K562 (cell line): Measurements from ENCODE around the gene MCC. TPM values are rescaled to one million over a fixed set of nuclear protein-coding genes. Genes with fewer than 3 reads are reported as not detected.
A peak's percentile ranks its signal among the peaks of the same experiment; 100 is the strongest.

Experiments used
- ATAC-seq: fragments of 200-7000 bp; cut with Tn5 transposase; 3 replicates; pipeline ENCODE4 v1.9.1; 2020; ENCODE audit warnings: moderate library complexity
- BruUV-seq: library from RNA; stranded (reverse); fragments of 400-500 nt; replicated peaks from 2 replicates; lab custom pipeline; 2021; lab: Mats Ljungman, UMichigan
- CTCF ChIA-PET: fragments of 300-600 bp; formaldehyde crosslinking; extraction: SDS; loops from one replicate; lab custom pipeline; 2021; ENCODE audit warnings: low intra/inter-chr PET ratio; lab: Yijun Ruan, JAX
- POLR2A ChIA-PET: fragments of 300-600, 350-650 bp; sonication (Branson Sonifier 250); formaldehyde crosslinking; extraction: SDS; loops from one replicate; lab custom pipeline; 2021; ENCODE audit warnings: antibody characterized with exemption, inconsistent platforms; lab: Yijun Ruan, JAX
- DNase-seq, 4 experiments: peaks; one replicate each; pipeline versions ENCODE4 v3.0.0 to v3.0.0-alpha.2; 2011 to 2018; ENCODE audit warnings: low spot score in 3 of 4, mixed read lengths in 3 of 4; ENCODE audit errors: extremely low read depth in 1 of 4
- FAIRE-seq: peaks from 2 replicates; lab custom pipeline; 2011; peaks lifted over from hg19 to GRCh38; lab: Jason Lieb, UNC
- H2AFZ ChIP-seq: 2 replicates; pipeline ENCODE4 v1.6.0; 2011; ENCODE audit warnings: low read depth, low read length, control low read depth, inconsistent platforms
- H3K27ac ChIP-seq: fragments of 200-600 bp; 3 replicates; pipeline ENCODE4 v1.8.0; 2011; ENCODE audit warnings: low read depth, mild to moderate bottlenecking, control low read depth, inconsistent platforms, low read length, moderate library complexity, mixed read lengths; ENCODE audit errors: extremely low read depth
- H3K27me3 ChIP-seq, 2 experiments: fragments of 300-600 bp in 1 of 2; 2 replicates in 1 of 2; 3 replicates in 1 of 2; pipeline versions ENCODE4 v1.6.0 to v1.8.0; 2011; ENCODE audit warnings: inconsistent platforms in 2 of 2, low read length in 2 of 2, mild to moderate bottlenecking in 1 of 2, mixed read lengths in 1 of 2, moderate library complexity in 1 of 2; ENCODE audit not compliant: control insufficient read depth in 2 of 2, insufficient read depth in 2 of 2
- H3K36me3 ChIP-seq: fragments of 300-600 bp; 3 replicates; pipeline ENCODE4 v1.8.0; 2011; ENCODE audit warnings: mild to moderate bottlenecking, low read length, inconsistent platforms; ENCODE audit not compliant: control insufficient read depth, insufficient read depth
- H3K4me1 ChIP-seq, 2 experiments: fragments of 200-600 bp in 1 of 2; replicated peaks in 1 of 2; 2 replicates in 1 of 2; 3 replicates in 1 of 2; pipeline versions ENCODE4 v1.5.1 to v1.8.0; 2011; ENCODE audit warnings: inconsistent platforms in 2 of 2, low read length in 2 of 2, mild to moderate bottlenecking in 1 of 2, mixed read lengths in 1 of 2, moderate library complexity in 1 of 2; ENCODE audit not compliant: control insufficient read depth in 2 of 2, insufficient read depth in 2 of 2
- H3K4me2 ChIP-seq: 2 replicates; pipeline ENCODE4 v1.6.1; 2011; ENCODE audit warnings: low read length, control low read depth, inconsistent platforms, mixed read lengths; ENCODE audit not compliant: insufficient read depth
- H3K4me3 ChIP-seq: fragments of 200-600 bp; sonication (generic), shearing (Covaris generic); 2 replicates; pipeline ENCODE4 v1.5.1; 2016; ENCODE audit warnings: control low read depth, inconsistent platforms
- H3K79me2 ChIP-seq: fragments of 200-600 bp; 3 replicates; pipeline ENCODE4 v1.8.0; 2011; ENCODE audit warnings: low read length, inconsistent platforms; ENCODE audit not compliant: control insufficient read depth, insufficient read depth
- H3K9ac ChIP-seq, 2 experiments: 2 replicates each; pipeline versions ENCODE4 v1.6.0 to v1.6.1; 2011; ENCODE audit warnings: low read depth in 2 of 2, low read length in 2 of 2, control low read depth in 1 of 2, inconsistent platforms in 1 of 2, mild to moderate bottlenecking in 1 of 2, mixed read lengths in 1 of 2; ENCODE audit not compliant: insufficient read depth in 1 of 2
- H3K9me1 ChIP-seq: one replicate; pipeline ENCODE4 v1.6.0; 2011; ENCODE audit warnings: inconsistent platforms, mild to moderate bottlenecking, low read length, moderate library complexity; ENCODE audit not compliant: control insufficient read depth, insufficient read depth
- H3K9me3 ChIP-seq: replicated peaks from 2 replicates; pipeline ENCODE4 v1.5.1; 2011; ENCODE audit warnings: low read depth, low read length, inconsistent platforms; ENCODE audit not compliant: control insufficient read depth, insufficient read depth
- H4K20me1 ChIP-seq: replicated peaks from 2 replicates; pipeline ENCODE4 v1.6.1; 2011; ENCODE audit warnings: low read length, inconsistent platforms, mixed read lengths; ENCODE audit not compliant: control insufficient read depth, insufficient read depth
- POLR3G ChIP-seq: IDR thresholded peaks from 2 replicates; pipeline ENCODE4 v1.6.1; 2011; ENCODE audit not compliant: insufficient read length, insufficient replicate concordance; ENCODE audit errors: extremely low read depth
- SMARCC2 ChIP-seq: fragments of 450-650 bp; IDR thresholded peaks from 2 replicates; pipeline ENCODE4 v1.6.1; 2017; ENCODE audit warnings: antibody characterized with exemption, moderate library complexity, mild to moderate bottlenecking, low read depth
- ZC3H8 ChIP-seq: fragments of 450-650 bp; IDR thresholded peaks from 2 replicates; pipeline ENCODE4 v1.6.1; 2017
- WGBS: fragments of 100-300 bp; shearing (Covaris generic); methylation state at CpG from one replicate; pipeline ENCODE4 v1.1.6; 2016; ENCODE audit warnings: low coverage, mixed read lengths; ENCODE audit not compliant: insufficient coverage; ENCODE audit errors: missing lambda C conversion rate; 5-methylcytosine and 5-hydroxymethylcytosine counted together
- in situ Hi-C: fragments of 300-500 bp; cut with MboI; formaldehyde crosslinking; loops from 4 replicates; pipeline ENCODE4 v1.15.0; 2018; ENCODE audit warnings: inconsistent platforms, mixed read lengths
- intact Hi-C: fragments of 100-400 bp; cut with micrococcal nuclease; formaldehyde crosslinking; loops from 2 replicates; pipeline ENCODE4 v1.14.2; 2022
- polyA plus RNA-seq, 8 experiments: library from polyadenylated mRNA; depleted of rRNA in 4 of 8; stranded (reverse) in 5 of 8; unstranded in 3 of 8; fragments of >200 nt; fragmentation: Nextera tagmentation in 2 of 8; fragmentation: Illumina TruSeq in 1 of 8; extraction: Ambion mirVana in 2 of 8; extraction: Trizol in 1 of 8; gene quantifications; 2 replicates each; pipeline versions ENCODE4 v1.2.1 to v1.2.3, GENCODE V29; 2011 to 2014; ENCODE audit warnings: inconsistent platforms in 1 of 8, missing spikeins in 1 of 8
- total RNA-seq, 7 experiments: library from RNA; depleted of rRNA in 6 of 7; stranded (reverse); fragments of >200 nt in 6 of 7; fragmentation: Illumina TruSeq in 2 of 7; extraction: Trizol in 2 of 7; gene quantifications; 2 replicates each; pipeline versions ENCODE4 v1.2.1 to v1.2.3, GENCODE V29; 2011 to 2021; ENCODE audit warnings: low replicate concordance in 1 of 7

MCC gene
- total and polyA plus RNA-seq, 9 of the 15 experiments (the other 6 are each of a cell fraction or from before 2014, with no cell fraction given) = 0.04 to 0.24 (median 0.06) TPM; not detected in 1

DNA sequence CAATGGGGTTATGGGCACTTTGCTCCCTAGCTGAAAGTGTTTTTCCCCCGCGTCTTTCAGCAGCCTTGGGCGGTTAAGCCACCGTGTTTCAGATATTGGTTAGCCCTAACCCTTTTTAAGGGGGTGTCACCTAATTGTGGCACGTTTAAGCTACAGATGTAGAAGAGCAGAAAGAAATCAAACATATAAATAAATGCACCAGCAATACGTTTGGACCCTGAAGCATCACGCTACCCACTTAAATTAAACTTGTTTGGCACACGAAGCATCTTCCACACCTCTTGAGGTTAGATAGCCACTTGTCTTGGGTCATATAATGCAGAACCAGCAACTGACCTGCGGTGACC lies 26.0 kb upstream of the MCC start:
- Histone ChIP-seq H3K4me3 (peak overlapping the region; percentile 80), H3K9ac (peak overlapping the region; percentile 91 to 99), H3K27ac (peak overlapping the region; percentile 90), H3K27me3 (no peaks in the 10 kb centered on the region), H4K20me1 (no peaks in the 10 kb centered on the region), H3K9me3 (peaks cover 5% of the 10 kb centered on the region), H3K4me2 (peak overlapping the region; percentile 96), H3K4me1 (peaks cover 0 to 6% of the 10 kb centered on the region in 2 experiments; a peak in 2 of 5 replicates), H3K9me1 (no peaks in the 10 kb centered on the region), H3K79me2 (peaks cover 36% of the 10 kb centered on the region), H3K36me3 (peaks cover 35% of the 10 kb centered on the region), H2AFZ (peak overlapping the region; percentile 95)
- TF ChIP-seq POLR3G (no peak), SMARCC2 (0 out of 2 replicates have a peak, but pooled peaks have one; percentile 18), ZC3H8 (no peak)
- ATAC-seq = peak; percentile 64; the same call in 2 of the 3 replicates
- intact Hi-C loops (loop anchor here (5.0 kb wide), 2 partner anchors 93 to 177 kb away; no protein-coding TSS in a partner anchor), in situ Hi-C loops (no loop called here)
- peak in 3 of 4 experiments; percentile 9 to 47 (median 9) for DNase-seq
- CTCF ChIA-PET = no interaction called here
- no peak for FAIRE-seq
- WGBS = 1% methylated on average over 9 of the region's 9 CpGs
- POLR2A ChIA-PET = interaction anchor here (1.2 kb wide), 1 partner anchor 54 kb away, joined by 3 read pairs; no protein-coding TSS in a partner anchor
- BruUV-seq = no TSS peak
